ENCODE results near the gene PBX4.

- peak; percentile 66 to 79 for TF ChIP-seq CTCF (conservative IDR thresholded peaks at IDR 0.05 in 1 of 2, IDR thresholded peaks at IDR 0.05 in 1 of 2; ENCODE audit: extremely low read depth in 1 of 2, insufficient read depth in 1 of 2, low read depth in 1 of 2, low read length in 2 of 2)
- no peak for TF ChIP-seq EZH2 (IDR thresholded peaks at IDR 0.05; ENCODE audit: borderline replicate concordance, low read length)
Observed at GRCh38 chr19:19554074-19555023, 64.1 kb downstream of the PBX4 start.

Data from mammary epithelial cell (primary cell).